Vagina (tissue), 2 donors: ENCODE measurements around the gene RBM19. TPM values are rescaled to one million over a fixed set of nuclear protein-coding genes. Genes with fewer than 3 reads are reported as not detected.

Source experiments
- DNase-seq, 2 donors: peaks; one replicate each; pipeline ENCODE4 v3.0.0-alpha.2; 2017; ENCODE audit errors: extremely low spot score in 2 of 2
- H3K27ac ChIP-seq: fragments of 200-600 bp; sonication (generic); one replicate; pipeline ENCODE4 v1.5.1; 2019
- H3K27me3 ChIP-seq: fragments of 200-600 bp; sonication (generic); one replicate; pipeline ENCODE4 v1.5.1; 2019
- H3K36me3 ChIP-seq, 2 donors: fragments of 200-600 bp; sonication (generic); one replicate each; pipeline ENCODE4 v1.5.1; 2017 to 2019
- H3K4me1 ChIP-seq: fragments of 200-600 bp; sonication (generic); one replicate; pipeline ENCODE4 v1.5.1; 2019
- H3K4me3 ChIP-seq, 2 donors: fragments of 200-600 bp; sonication (generic); 1 replicate in 1 of 2; 2 replicates in 1 of 2; pipeline ENCODE4 v1.5.1; 2016 to 2019
- H3K9me3 ChIP-seq: fragments of 200-600 bp; sonication (generic); one replicate; pipeline ENCODE4 v1.5.1; 2019
- CTCF ChIP-seq, 3 experiments: fragments of 450-650 bp in 2 of 3; fragments of 200-600 bp in 1 of 3; sonication (generic) in 1 of 3; IDR thresholded peaks; one replicate each; pipeline ENCODE4 v1.5.1; 2017 to 2019; ENCODE audit warnings: antibody characterized with exemption in 3 of 3, mild to moderate bottlenecking in 2 of 3, moderate library complexity in 2 of 3
- POLR2A ChIP-seq, 2 donors: fragments of 450-650 bp; IDR thresholded peaks; one replicate each; pipeline ENCODE4 v1.6.1; 2017; ENCODE audit warnings: antibody characterized with exemption in 2 of 2, mild to moderate bottlenecking in 2 of 2, moderate library complexity in 2 of 2
- POLR2AphosphoS5 ChIP-seq, 2 donors: sonication (generic); formaldehyde crosslinking; IDR thresholded peaks; one replicate each; pipeline ENCODE4 v1.9.0; 2017; ENCODE audit warnings: antibody characterized with exemption in 2 of 2, mild to moderate bottlenecking in 2 of 2, low read depth in 1 of 2; ENCODE audit not compliant: insufficient read depth in 1 of 2
- intact Hi-C: fragments of 100-400 bp; cut with DNase I; formaldehyde crosslinking; loops from one replicate; pipeline ENCODE4 v1.15.1; 2023
- total RNA-seq: library from RNA; depleted of rRNA; stranded (reverse); fragments of >200 nt; gene quantifications from one replicate; pipeline ENCODE4 v1.2.3, GENCODE V29; 2016

RBM19 gene
- total RNA-seq, 1 donor from 2014 or later: 25.5 TPM

GRCh38 chr12:113805673-113806072 lies 160.5 kb downstream of the RBM19 start:
- intact Hi-C loops: no loop called here
- H3K4me1 ChIP-seq: no peaks in the 10 kb centered on the region
- no peaks in the 10 kb centered on the region for H3K27me3 ChIP-seq
- DNase-seq: no peak
- no peaks in the 10 kb centered on the region for H3K36me3 ChIP-seq
- H3K9me3 ChIP-seq: no peaks in the 10 kb centered on the region
- no peak overlapping the region for H3K27ac ChIP-seq
- no peak overlapping the region for H3K4me3 ChIP-seq
- TF ChIP-seq POLR2AphosphoS5 (IDR thresholded peaks at IDR 0.05; ENCODE audit: insufficient read depth in 1 of 2, low read depth in 1 of 2): no peak
- TF ChIP-seq POLR2A (IDR thresholded peaks at IDR 0.05): no peak
- TF ChIP-seq CTCF (IDR thresholded peaks at IDR 0.05): no peak

- intact Hi-C loops: no loop called here
- no peaks in the 10 kb centered on the region for H3K27me3 ChIP-seq
- H3K4me1 ChIP-seq: no peaks in the 10 kb centered on the region
- H3K4me3 ChIP-seq: no peak overlapping the region
- H3K9me3 ChIP-seq: no peaks in the 10 kb centered on the region
- DNase-seq: no peak
- TF ChIP-seq POLR2A (IDR thresholded peaks at IDR 0.05): no peak
- TF ChIP-seq POLR2AphosphoS5 (IDR thresholded peaks at IDR 0.05; ENCODE audit: insufficient read depth in 1 of 2, low read depth in 1 of 2): no peak
- no peak for TF ChIP-seq CTCF (IDR thresholded peaks at IDR 0.05)
- no peaks in the 10 kb centered on the region for H3K36me3 ChIP-seq
- no peak overlapping the region for H3K27ac ChIP-seq
Observed at GRCh38 chr12:113804961-113805600, 161.0 kb downstream of the RBM19 start.

GRCh38 chr12:113803759-113804140 lies 162.4 kb downstream of the RBM19 start:
- intact Hi-C loops: no loop called here
- no peak overlapping the region for H3K27ac ChIP-seq
- no peaks in the 10 kb centered on the region for H3K36me3 ChIP-seq
- no peaks in the 10 kb centered on the region for H3K4me1 ChIP-seq
- H3K27me3 ChIP-seq: no peaks in the 10 kb centered on the region
- TF ChIP-seq CTCF (IDR thresholded peaks at IDR 0.05): no peak
- TF ChIP-seq POLR2A (IDR thresholded peaks at IDR 0.05): no peak
- TF ChIP-seq POLR2AphosphoS5 (IDR thresholded peaks at IDR 0.05; ENCODE audit: insufficient read depth in 1 of 2, low read depth in 1 of 2): no peak
- DNase-seq: no peak
- no peak overlapping the region for H3K4me3 ChIP-seq
- no peaks in the 10 kb centered on the region for H3K9me3 ChIP-seq

- TF ChIP-seq CTCF (IDR thresholded peaks at IDR 0.05): no peak
- TF ChIP-seq POLR2A (IDR thresholded peaks at IDR 0.05): no peak
- no peak for TF ChIP-seq POLR2AphosphoS5 (IDR thresholded peaks at IDR 0.05; ENCODE audit: insufficient read depth in 1 of 2, low read depth in 1 of 2)
- Histone ChIP-seq H3K9me3 (no peaks in the 10 kb centered on the region), H3K4me1 (no peaks in the 10 kb centered on the region), H3K4me3 (no peak overlapping the region), H3K36me3 (no peaks in the 10 kb centered on the region), H3K27ac (no peak overlapping the region), H3K27me3 (no peaks in the 10 kb centered on the region)
- intact Hi-C loops: no loop called here
- DNase-seq: no peak
Observed at GRCh38 chr12:113802966-113803758, 163.0 kb downstream of the RBM19 start.
